ENCODE measurements around the gene ASIC4.

Gene ASIC4

DNA sequence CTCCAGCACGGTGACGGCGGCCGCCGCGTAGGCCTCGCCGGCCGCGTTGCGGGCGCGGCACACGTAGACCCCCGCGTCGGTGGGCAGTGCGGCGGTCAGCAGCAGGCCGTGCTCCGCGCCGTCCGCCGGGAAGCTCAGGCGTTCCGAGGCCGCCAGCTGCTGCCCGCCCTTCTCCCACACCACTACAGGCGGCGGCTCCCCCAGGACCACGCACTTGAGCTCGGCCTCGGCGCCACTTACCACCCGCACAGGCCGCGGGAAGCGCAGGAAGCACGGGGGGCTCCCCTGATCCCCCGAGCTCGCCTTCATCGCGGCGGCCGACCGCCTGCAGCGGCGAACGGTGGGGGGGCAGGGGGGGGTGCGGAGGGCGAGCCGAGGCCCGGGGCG, 56.6 kb downstream of the ASIC4 start:
- DNase-seq = no peak

GRCh38 chr2:219571311-219572236, 57.3 kb downstream of the ASIC4 start, which contains the start of gene OBSL1:
TSS of gene OBSL1 (minus strand) at chr2:219571539. CDS start at chr2:219571232, 307 bp downstream.
- DNase-seq = peak; percentile 47 to 49

GRCh38 chr2:219572237-219573001, 58.1 kb downstream of the ASIC4 start, which contains the start of gene INHA:
TSS of gene INHA (plus strand) at chr2:219572310. CDS start at chr2:219572375, 65 bp downstream.
- DNase-seq = no peak

DNA sequence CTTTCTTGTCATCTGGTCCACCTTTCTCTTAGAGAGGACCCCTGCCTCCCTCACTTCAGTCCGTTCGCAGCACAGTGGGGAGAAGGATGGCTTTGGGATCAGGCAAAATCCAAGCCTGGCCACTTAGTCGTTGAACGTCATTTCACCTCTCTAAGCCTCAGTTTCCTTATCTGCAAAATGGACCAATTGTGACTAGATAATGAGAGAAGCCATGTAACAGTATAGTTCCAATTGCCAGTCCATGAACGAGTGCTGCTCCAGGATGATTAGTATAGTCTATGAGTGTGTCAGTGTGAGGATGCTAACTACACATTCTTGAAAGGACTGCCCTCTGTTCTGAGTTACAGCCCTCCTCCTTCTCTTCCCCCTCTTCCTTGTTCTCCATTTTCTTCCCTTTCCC, 58.9 kb downstream of the ASIC4 start:
- peak in 1 of 2 experiments; percentile 83 for DNase-seq

DNA sequence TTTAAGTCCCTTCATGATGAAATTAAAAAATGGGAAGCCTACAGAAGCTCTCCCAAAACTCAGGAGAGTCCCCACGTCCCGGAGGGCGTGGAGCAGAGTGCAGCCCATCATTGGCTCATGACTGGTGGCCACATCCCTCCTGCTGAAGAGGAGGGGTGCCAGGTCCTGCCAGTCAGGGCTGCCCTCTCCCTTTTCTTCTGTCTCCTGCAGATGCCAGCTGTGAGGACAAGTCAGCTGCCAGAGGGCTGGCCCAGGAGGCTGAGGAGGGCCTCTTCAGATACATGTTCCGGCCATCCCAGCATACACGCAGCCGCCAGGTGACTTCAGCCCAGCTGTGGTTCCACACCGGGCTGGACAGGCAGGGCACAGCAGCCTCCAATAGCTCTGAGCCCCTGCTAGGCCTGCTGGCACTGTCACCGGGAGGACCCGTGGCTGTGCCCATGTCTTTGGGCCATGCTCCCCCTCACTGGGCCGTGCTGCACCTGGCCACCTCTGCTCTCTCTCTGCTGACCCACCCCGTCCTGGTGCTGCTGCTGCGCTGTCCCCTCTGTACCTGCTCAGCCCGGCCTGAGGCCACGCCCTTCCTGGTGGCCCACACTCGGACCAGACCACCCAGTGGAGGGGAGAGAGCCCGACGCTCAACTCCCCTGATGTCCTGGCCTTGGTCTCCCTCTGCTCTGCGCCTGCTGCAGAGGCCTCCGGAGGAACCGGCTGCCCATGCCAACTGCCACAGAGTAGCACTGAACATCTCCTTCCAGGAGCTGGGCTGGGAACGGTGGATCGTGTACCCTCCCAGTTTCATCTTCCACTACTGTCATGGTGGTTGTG, 60.4 kb downstream of the ASIC4 start:
- DNase-seq = no peak

DNA sequence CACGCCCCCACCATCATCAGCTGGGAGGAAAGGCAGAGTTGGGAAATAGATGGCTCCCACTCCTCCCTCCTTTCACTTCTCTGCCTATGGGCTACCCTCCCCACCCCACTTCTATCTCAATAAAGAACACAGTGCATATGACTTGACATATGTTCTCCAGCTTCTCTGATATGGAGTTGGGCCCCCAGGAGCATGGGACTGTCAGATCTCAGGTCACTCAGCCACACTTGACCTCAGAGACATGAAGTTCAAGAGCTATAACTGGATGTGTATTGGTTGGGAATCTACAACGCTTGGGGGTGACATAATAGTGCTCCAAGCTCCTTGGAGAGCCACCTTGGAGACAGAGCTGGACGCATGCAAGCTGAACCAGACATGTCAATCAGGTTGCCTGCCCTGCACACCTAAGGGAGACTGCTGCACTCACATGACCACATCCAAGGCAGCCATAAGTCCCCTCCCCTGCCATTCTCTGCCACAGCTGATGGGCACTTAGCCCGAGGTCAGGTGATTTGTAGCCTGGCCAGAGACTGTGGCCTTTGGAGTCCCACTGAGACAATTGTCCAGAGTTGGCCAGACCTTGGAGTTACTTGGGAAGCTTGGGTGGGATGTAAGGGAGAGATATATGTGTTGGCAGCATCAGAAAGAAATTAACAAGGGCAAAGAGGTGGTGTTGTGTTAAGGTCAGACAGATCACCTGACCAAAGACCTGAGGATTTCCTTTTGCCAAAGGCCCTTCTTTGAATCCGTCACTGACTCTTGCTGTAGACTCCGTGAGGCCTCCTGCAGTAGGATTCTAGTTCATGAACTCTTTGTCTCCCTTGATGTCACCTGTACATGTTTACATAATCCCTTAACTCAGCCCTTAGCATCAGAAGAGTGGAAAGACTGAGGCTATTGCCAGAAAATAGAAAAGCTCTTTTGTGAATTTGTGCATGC, 61.6 kb downstream of the ASIC4 start:
- DNase-seq = no peak

GRCh38 chr2:219576505-219577388, 62.5 kb downstream of the ASIC4 start:
- DNase-seq = no peak

- DNase-seq = no peak
These were observed 64.7 kb downstream of the ASIC4 start for GRCh38 chr2:219578811-219579613.

- DNase-seq = no peak
These were observed 67.1 kb downstream of the ASIC4 start for GRCh38 chr2:219581346-219581745.

Measured in SW 1271 (cell line).